ENCODE results near the gene HS2ST1. TPM values are rescaled to one million over a fixed set of nuclear protein-coding genes. Genes with fewer than 3 reads are reported as not detected.

Gene HS2ST1
- polyA plus RNA-seq, 1 donor (not counting 4 experiments of a cell fraction or from before 2014, with no cell fraction given): 18.7 TPM

DNA sequence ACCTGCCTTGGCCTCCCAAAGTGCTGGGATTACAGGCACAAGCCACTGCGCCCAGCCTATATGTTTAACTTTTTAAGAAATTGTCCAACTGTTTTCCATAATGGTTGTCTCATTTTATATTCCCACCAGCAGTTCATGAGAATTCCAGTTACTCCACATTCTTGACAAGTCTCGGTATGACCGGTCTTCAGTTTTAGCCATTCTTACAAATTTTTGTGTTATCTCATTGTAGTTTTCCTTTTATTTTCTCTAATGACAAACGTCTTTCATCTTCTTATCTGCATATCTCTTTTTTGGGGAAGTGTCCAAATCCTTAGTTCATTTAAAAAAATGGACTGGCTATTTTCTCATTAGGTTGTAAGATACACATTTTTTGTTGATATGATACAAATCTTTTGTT lies 132.5 kb downstream of the HS2ST1 start:
- FAIRE-seq: no peak
- Histone ChIP-seq H2AFZ (ENCODE audit: control insufficient read depth, low read length) (no peak overlapping the region), H3K36me3 (ENCODE audit: control insufficient read depth in 2 of 2, extremely low read depth in 1 of 2, insufficient read depth in 2 of 2, low read length in 2 of 2) (no peaks in the 10 kb centered on the region), H3K4me1 (ENCODE audit: control insufficient read depth, extremely low read depth, insufficient read depth, low read length) (no peaks in the 10 kb centered on the region), H3K9me3 (ENCODE audit: control insufficient read depth, low read depth, low read length) (no peaks in the 10 kb centered on the region), H3K79me2 (ENCODE audit: control insufficient read depth, insufficient read depth, low read length) (no peaks in the 10 kb centered on the region), H3K9me1 (ENCODE audit: control insufficient read depth, extremely low read depth, insufficient read depth, low read length) (no peaks in the 10 kb centered on the region), H4K20me1 (ENCODE audit: control insufficient read depth, extremely low read depth, insufficient read depth, low read length) (no peaks in the 10 kb centered on the region), H3K27ac (ENCODE audit: control insufficient read depth, insufficient read depth, low read length) (no peak overlapping the region), H3K4me3 (ENCODE audit: control insufficient read depth in 2 of 3, extremely low read depth in 1 of 3, insufficient read depth in 2 of 3, low read depth in 1 of 3, low read length in 3 of 3) (no peak overlapping the region), H3K27me3 (ENCODE audit: control insufficient read depth, extremely low read depth, insufficient read depth, low read length) (no peaks in the 10 kb centered on the region), H3K9ac (ENCODE audit: control insufficient read depth, extremely low read depth, insufficient read depth, low read length) (no peak overlapping the region), H3K4me2 (ENCODE audit: control insufficient read depth, extremely low read depth, insufficient read depth, low read depth, low read length) (no peak overlapping the region)
- DNase-seq (ENCODE audit: low read depth, low spot score): no peak
- TF ChIP-seq EZH2 (IDR thresholded peaks at IDR 0.05; ENCODE audit: low read length): no peak
- TF ChIP-seq, protein P1, sequence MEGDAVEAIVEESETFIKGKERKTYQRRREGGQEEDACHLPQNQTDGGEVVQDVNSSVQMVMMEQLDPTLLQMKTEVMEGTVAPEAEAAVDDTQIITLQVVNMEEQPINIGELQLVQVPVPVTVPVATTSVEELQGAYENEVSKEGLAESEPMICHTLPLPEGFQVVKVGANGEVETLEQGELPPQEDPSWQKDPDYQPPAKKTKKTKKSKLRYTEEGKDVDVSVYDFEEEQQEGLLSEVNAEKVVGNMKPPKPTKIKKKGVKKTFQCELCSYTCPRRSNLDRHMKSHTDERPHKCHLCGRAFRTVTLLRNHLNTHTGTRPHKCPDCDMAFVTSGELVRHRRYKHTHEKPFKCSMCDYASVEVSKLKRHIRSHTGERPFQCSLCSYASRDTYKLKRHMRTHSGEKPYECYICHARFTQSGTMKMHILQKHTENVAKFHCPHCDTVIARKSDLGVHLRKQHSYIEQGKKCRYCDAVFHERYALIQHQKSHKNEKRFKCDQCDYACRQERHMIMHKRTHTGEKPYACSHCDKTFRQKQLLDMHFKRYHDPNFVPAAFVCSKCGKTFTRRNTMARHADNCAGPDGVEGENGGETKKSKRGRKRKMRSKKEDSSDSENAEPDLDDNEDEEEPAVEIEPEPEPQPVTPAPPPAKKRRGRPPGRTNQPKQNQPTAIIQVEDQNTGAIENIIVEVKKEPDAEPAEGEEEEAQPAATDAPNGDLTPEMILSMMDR (optimal IDR thresholded peaks at IDR 0.05 in 1 of 3, IDR thresholded peaks at IDR 0.05 in 1 of 3, conservative IDR thresholded peaks at IDR 0.05 in 1 of 3; ENCODE audit: extremely low read depth in 1 of 3, insufficient read depth in 2 of 3, low read length in 3 of 3): no peak
- dilution Hi-C loops (cut with MboI; ENCODE audit: extremely low pct_ligation_motif_present, low sequenced_read_pairs): no loop called here

DNA sequence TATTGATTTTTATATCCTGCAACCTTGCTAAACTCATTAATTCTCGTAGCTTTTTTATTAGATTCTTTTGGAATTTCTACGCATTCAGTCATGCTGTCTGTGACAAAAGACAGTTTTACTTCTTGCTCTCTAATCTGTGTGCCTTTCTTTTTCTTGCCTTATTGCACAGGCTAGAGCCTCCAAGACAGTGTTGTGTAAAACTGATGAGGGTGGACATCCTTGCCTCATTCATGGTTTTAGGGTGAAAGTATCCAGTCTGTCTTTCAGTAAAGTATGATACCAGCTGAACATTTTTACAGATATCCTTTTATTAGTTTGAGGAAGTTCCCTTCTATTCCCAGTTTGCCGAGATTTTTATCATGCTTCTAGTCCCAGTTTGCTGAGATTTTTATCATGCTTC lies 133.8 kb downstream of the HS2ST1 start:
- H3K9ac ChIP-seq (ENCODE audit: control insufficient read depth, extremely low read depth, insufficient read depth, low read length): no peak overlapping the region
- DNase-seq (ENCODE audit: low read depth, low spot score) (no peak), FAIRE-seq (no peak)
- no peaks in the 10 kb centered on the region for H3K36me3 ChIP-seq (ENCODE audit: control insufficient read depth in 2 of 2, extremely low read depth in 1 of 2, insufficient read depth in 2 of 2, low read length in 2 of 2)
- H4K20me1 ChIP-seq (ENCODE audit: control insufficient read depth, extremely low read depth, insufficient read depth, low read length): no peaks in the 10 kb centered on the region
- no peak overlapping the region for H3K27ac ChIP-seq (ENCODE audit: control insufficient read depth, insufficient read depth, low read length)
- no peaks in the 10 kb centered on the region for H3K9me3 ChIP-seq (ENCODE audit: control insufficient read depth, low read depth, low read length)
- H3K4me3 ChIP-seq (ENCODE audit: control insufficient read depth in 2 of 3, extremely low read depth in 1 of 3, insufficient read depth in 2 of 3, low read depth in 1 of 3, low read length in 3 of 3): no peak overlapping the region
- TF ChIP-seq, protein P1 (optimal IDR thresholded peaks at IDR 0.05 in 1 of 3, IDR thresholded peaks at IDR 0.05 in 1 of 3, conservative IDR thresholded peaks at IDR 0.05 in 1 of 3; ENCODE audit: extremely low read depth in 1 of 3, insufficient read depth in 2 of 3, low read length in 3 of 3): no peak
- TF ChIP-seq EZH2 (IDR thresholded peaks at IDR 0.05; ENCODE audit: low read length): no peak
- dilution Hi-C loops (cut with MboI; ENCODE audit: extremely low pct_ligation_motif_present, low sequenced_read_pairs): no loop called here
- H3K27me3 ChIP-seq (ENCODE audit: control insufficient read depth, extremely low read depth, insufficient read depth, low read length): no peaks in the 10 kb centered on the region
- no peak overlapping the region for H2AFZ ChIP-seq (ENCODE audit: control insufficient read depth, low read length)
- no peaks in the 10 kb centered on the region for H3K4me1 ChIP-seq (ENCODE audit: control insufficient read depth, extremely low read depth, insufficient read depth, low read length)
- no peak overlapping the region for H3K4me2 ChIP-seq (ENCODE audit: control insufficient read depth, extremely low read depth, insufficient read depth, low read depth, low read length)
- no peaks in the 10 kb centered on the region for H3K9me1 ChIP-seq (ENCODE audit: control insufficient read depth, extremely low read depth, insufficient read depth, low read length)
- H3K79me2 ChIP-seq (ENCODE audit: control insufficient read depth, insufficient read depth, low read length): no peaks in the 10 kb centered on the region

All from keratinocyte (primary cell).